Measurements from ENCODE around the gene LYL1.

The LYL1 gene

GRCh38 chr19:13057147-13057572 is 45.5 kb downstream of the LYL1 start:
- DNase-seq, result no peak

DNA sequence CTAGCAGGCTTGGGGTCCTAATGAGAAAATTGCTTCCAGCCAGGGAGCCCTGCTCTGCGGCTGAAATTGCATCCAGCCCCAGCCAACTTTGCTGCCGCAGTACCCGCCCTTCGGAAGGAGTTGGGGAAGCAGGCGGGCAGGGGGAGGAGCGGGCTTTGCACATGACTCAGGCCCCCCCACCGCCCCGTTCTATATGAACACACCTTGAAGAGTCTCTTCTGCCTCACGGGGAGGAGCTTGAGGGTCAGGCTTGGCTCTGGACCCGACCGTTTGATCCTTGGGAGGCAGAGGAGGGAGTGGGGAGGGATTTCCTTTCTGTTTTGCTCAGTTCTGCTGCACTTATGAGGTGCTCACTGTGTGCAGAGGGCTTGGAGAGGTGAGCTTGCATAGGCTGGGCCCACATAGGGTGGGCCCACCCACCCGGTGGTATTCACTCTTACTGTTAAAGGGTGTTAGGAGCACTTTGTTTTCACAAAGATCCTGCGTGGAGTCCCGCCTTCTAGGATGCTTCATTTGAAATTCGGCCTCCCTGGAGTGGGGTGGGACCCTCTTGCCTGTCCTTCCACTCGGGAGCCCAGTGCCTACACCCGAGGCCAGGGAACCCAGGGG is 46.5 kb downstream of the LYL1 start:
- DNase-seq, result no peak

DNA sequence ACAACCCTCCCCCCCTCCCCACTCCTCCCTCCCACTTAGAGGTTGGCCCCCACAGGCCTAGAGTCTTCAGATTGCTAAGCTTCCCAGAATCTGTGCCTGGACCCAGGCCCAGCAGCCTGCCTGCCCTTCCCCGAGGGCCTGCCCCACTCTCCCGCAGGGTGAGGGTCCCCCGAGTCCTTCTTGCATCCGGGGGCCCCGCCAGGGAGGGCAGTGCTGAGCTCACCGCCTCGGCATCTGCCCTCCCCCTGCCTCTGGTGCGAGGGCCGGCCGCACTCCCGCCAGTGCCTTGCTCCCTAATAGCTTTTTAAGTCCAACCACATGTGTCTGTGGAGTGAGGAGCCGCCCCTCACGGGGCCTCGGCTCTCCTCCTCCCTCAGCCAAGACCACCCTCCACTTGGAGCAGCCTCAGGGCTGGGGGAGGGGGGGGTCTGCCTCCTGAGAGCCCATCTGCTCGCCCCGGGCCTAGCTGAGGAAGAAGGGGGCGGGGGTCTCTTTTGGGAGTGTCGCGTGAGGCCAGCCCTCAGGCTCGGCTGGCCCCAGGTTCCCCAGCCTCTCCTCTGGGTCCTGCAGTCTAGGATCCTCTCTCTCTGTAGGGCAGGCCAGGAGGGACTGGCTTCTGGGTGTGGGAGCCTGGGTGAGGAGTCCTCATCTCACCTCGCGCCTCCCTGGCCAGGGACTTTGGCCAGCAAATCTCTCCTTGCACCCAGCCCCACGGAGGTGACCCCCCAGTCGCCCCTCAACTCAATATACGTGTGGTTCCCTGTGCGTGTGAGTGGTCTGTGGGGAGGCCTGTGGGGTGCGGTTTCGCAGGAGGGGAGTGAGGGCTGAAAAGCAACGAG is 47.2 kb downstream of the LYL1 start:
- peak; percentile 77 for DNase-seq

DNA sequence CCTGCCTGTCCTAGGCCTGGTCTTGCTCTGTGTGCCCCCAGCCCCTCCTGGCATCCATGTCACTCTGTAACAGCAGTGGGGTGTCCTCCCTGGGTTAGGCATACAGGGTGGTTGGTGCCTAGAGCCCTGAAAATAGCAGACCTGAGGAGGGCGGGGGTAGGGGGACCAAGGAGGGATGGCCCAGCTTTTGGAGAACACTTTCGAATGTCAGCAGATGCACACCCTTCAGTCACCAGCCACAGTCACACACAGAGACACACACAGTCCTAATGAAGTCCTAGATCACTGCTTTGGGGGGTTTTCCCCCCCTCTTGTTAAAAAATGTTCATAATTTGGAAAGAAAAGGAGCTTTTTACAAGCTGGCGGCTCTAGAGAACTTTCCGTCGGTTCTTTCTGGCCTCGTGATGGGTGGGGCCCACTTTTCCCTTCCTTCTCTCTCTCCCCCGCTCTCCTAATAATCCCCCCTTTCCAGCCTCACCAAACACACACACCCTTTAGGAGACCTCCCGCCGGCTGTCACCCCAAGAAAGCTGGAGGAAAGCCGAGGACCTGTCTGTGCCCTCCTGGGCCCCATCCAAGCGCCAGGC is 47.9 kb downstream of the LYL1 start:
- DNase-seq, result no peak

- peak; percentile 68 for DNase-seq
These were observed 48.7 kb downstream of the LYL1 start for GRCh38 chr19:13053761-13054625.

GRCh38 chr19:13053238-13053637 is 49.4 kb downstream of the LYL1 start:
- no peak for DNase-seq

DNA sequence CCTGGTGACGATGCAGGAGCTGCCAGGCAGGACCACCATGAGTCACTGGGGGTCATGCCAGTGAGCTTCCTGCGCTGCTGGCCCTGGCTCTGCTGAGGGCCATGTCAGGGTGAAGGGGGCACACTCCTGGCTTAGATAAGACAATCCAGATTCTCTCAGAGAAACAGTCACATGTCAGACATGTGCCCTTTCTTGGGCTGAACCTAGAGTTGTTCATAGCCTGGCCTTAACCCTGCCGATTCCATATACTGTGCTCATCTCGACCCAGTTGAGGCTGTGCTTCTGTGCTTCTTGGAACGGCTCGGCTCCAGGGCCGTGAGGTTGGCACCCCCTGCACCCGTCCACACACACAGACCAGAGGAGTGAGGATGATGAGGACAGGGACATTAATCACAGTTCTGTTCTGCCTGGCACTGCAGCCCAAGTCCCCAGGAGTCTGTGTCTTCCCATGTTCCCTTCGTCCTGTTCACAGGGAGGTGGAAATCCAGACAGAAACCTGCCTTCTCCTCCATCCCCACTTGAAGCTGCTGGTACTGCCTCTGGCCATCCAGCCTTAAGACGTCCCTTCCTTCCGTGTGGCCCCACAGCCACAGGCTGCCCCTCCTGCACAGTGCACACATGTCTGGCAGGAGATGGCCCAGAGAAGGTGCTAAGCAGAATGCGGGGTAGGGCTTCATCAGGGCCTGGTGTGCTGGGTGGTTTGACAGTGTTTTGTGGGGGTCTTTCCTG is 50.0 kb downstream of the LYL1 start:
- DNase-seq, result no peak

GRCh38 chr19:13051557-13052165 is 51.0 kb downstream of the LYL1 start:
- DNase-seq, result peak; percentile 86

GRCh38 chr19:13050274-13050673 is 52.4 kb downstream of the LYL1 start:
- DNase-seq, result no peak
